RWPE2 (cell line): ENCODE data around the gene FRMD7.

Experiments used
- ATAC-seq: fragments of 200-7000 bp; cut with Tn5 transposase; 3 replicates; pipeline ENCODE4 v1.9.1; 2021; ENCODE audit warnings: low read depth
- DNase-seq: peaks from one replicate; pipeline ENCODE4 v3.0.0-alpha.2; 2020; ENCODE audit warnings: low spot score
- H3K27ac ChIP-seq: fragments of 450-650 bp; 2 replicates; pipeline ENCODE4 v1.5.1; 2017; ENCODE audit warnings: mild to moderate bottlenecking; ENCODE audit not compliant: poor library complexity, severe bottlenecking
- H3K27me3 ChIP-seq: fragments of 250-450 bp; sonication (Bioruptor Pico); 2 replicates; pipeline ENCODE4 v1.5.1; 2021; ENCODE audit warnings: mild to moderate bottlenecking, moderate library complexity; ENCODE audit not compliant: insufficient read depth, poor library complexity, severe bottlenecking
- H3K36me3 ChIP-seq: fragments of 250-450 bp; sonication (Bioruptor Pico); 2 replicates; pipeline ENCODE4 v1.5.1; 2020; ENCODE audit warnings: low read depth, mild to moderate bottlenecking, moderate library complexity
- H3K4me1 ChIP-seq: fragments of 250-450 bp; sonication (Bioruptor Pico); 2 replicates; pipeline ENCODE4 v1.5.1; 2021; ENCODE audit warnings: mild to moderate bottlenecking, moderate library complexity; ENCODE audit not compliant: insufficient read depth, poor library complexity, severe bottlenecking
- H3K4me3 ChIP-seq: fragments of 250-450 bp; sonication (Bioruptor Pico); 2 replicates; pipeline ENCODE4 v1.5.1; 2021; ENCODE audit warnings: mild to moderate bottlenecking, moderate library complexity; ENCODE audit not compliant: severe bottlenecking
- H3K9me3 ChIP-seq: fragments of 250-450 bp; sonication (Bioruptor Pico); 2 replicates; pipeline ENCODE4 v1.5.1; 2021; ENCODE audit warnings: mild to moderate bottlenecking, moderate library complexity; ENCODE audit not compliant: severe bottlenecking
- TF ChIP-seq, protein P1 (sequence below): fragments of 450-650 bp; IDR thresholded peaks from one replicate; pipeline ENCODE4 v1.5.1; 2017; ENCODE audit warnings: mild to moderate bottlenecking, moderate library complexity; ENCODE audit not compliant: poor library complexity, severe bottlenecking

The FRMD7 gene

DNA sequence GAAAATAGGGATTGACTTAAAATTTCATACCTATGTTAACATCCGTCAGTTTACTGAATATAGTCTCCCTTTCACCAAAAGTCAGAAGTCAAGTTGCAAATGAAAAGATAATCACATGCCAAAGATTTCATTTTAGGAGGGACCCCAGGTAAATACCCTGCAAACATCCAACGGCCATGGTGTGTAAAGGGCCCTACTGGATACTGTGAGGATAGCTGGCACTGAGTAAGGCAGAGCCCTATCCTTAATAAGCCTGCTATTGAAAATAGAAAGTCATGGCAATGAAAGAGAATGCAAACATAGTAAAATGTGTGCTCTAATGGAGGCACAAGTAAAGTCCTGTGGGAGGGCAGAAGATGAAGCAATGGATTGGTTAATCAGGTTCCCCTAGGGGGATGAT, 83.8 kb downstream of the FRMD7 start:
- no peak overlapping the region for H3K27ac ChIP-seq
- TF ChIP-seq, protein P1, sequence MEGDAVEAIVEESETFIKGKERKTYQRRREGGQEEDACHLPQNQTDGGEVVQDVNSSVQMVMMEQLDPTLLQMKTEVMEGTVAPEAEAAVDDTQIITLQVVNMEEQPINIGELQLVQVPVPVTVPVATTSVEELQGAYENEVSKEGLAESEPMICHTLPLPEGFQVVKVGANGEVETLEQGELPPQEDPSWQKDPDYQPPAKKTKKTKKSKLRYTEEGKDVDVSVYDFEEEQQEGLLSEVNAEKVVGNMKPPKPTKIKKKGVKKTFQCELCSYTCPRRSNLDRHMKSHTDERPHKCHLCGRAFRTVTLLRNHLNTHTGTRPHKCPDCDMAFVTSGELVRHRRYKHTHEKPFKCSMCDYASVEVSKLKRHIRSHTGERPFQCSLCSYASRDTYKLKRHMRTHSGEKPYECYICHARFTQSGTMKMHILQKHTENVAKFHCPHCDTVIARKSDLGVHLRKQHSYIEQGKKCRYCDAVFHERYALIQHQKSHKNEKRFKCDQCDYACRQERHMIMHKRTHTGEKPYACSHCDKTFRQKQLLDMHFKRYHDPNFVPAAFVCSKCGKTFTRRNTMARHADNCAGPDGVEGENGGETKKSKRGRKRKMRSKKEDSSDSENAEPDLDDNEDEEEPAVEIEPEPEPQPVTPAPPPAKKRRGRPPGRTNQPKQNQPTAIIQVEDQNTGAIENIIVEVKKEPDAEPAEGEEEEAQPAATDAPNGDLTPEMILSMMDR: no peak
- DNase-seq (no peak), ATAC-seq (no peak)
- H3K4me3 ChIP-seq: no peak overlapping the region
- H3K36me3 ChIP-seq: no peaks in the 10 kb centered on the region
- peaks cover 10% of the 10 kb centered on the region for H3K4me1 ChIP-seq
- H3K27me3 ChIP-seq: no peaks in the 10 kb centered on the region
- no peaks in the 10 kb centered on the region for H3K9me3 ChIP-seq

DNA sequence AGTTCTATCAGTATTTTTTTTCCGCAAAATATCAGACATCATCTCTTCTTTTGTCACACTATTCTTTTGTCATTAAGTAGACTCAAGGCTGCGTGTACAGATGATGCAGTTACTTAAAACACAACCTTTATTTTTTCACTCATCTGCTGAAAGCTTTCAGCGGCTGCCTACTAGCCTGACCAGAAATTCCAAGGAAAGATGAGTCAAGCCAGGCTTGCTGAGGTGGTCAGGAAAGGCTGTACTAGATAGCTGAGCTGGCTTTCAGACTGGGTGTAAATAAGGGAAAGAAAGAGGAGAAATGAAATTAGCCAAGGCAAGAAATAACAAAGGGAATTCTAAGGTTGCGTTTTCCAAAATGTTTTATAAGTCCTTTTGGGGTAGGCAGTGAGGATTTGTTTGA, 86.8 kb downstream of the FRMD7 start:
- H3K27me3 ChIP-seq: no peaks in the 10 kb centered on the region
- peaks cover 10% of the 10 kb centered on the region for H3K4me1 ChIP-seq
- H3K27ac ChIP-seq: no peak overlapping the region
- H3K9me3 ChIP-seq: no peaks in the 10 kb centered on the region
- DNase-seq (no peak), ATAC-seq (peak; percentile 91)
- no peaks in the 10 kb centered on the region for H3K36me3 ChIP-seq
- H3K4me3 ChIP-seq: no peak overlapping the region
- TF ChIP-seq, protein P1: no peak

DNA sequence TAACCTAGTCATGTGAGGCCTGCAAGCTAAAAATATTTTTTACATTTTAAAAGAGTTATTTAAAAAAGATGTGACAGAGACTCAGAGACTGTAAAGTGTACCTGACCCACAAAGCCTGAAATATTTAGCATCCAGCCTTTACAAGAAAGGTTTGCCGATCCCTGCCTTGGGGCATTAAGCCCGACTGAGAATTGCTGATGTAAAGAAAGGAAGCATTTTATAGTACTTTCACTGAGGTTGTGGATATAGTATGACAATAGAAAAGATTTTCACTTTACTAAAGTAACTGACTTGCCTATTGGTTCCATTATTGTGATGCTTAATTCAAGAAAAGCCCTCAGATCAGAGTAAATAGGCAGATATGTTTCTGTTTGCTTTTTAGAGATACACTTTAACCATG, 87.8 kb downstream of the FRMD7 start:
- peaks cover 10% of the 10 kb centered on the region for H3K4me1 ChIP-seq
- H3K27me3 ChIP-seq: no peaks in the 10 kb centered on the region
- no peak overlapping the region for H3K4me3 ChIP-seq
- TF ChIP-seq, protein P1: no peak
- no peak for ATAC-seq
- no peak for DNase-seq
- H3K36me3 ChIP-seq: no peaks in the 10 kb centered on the region
- no peaks in the 10 kb centered on the region for H3K9me3 ChIP-seq
- H3K27ac ChIP-seq: no peak overlapping the region

DNA sequence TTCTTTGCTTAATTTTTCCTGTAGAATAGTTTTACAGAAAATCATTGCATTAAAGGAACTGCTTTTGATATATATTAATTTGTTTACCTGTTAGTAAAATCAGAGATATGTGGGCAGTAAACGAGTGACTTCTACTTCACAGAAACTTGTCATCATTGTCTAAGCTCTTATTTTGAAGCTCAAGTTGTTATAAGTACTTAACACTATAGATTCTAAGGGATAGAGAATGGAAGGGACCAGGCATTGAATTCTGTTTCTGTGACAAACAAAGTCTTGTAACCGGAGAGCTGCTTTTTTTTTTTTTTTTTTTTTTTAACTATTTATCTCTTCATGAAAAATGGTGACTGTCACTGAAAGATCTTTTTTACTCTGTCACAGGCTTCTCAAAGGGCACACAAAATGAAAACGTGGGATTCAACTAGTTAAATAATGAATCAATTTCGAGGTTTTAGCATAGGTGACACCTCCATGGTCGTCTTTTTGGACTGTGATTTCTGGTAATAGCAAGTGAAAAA, 90.3 kb downstream of the FRMD7 start:
- no peaks in the 10 kb centered on the region for H3K36me3 ChIP-seq
- ATAC-seq (no peak), DNase-seq (no peak)
- H3K4me3 ChIP-seq: no peak overlapping the region
- no peak overlapping the region for H3K27ac ChIP-seq
- TF ChIP-seq, protein P1: no peak
- no peaks in the 10 kb centered on the region for H3K9me3 ChIP-seq
- peaks cover 10% of the 10 kb centered on the region for H3K4me1 ChIP-seq
- H3K27me3 ChIP-seq: no peaks in the 10 kb centered on the region

DNA sequence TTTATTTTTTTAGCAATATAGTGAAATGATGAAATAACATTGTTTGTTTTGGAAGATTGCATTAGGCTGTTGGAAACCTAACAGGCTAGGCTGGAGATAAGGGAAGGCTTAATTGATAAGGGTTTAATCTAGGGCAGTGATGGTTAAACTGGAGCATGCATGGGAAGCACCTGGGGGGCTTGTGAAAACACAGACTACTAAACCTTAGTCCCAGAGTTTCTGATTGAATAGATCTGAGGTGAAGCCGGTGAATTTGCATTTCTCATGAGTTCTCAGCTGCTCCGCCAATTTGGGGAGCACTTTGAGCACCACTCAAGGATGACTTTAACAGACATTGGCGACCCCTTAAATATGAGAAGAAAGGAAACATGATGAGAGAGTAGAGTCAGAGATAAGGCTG, 93.2 kb downstream of the FRMD7 start:
- Histone ChIP-seq H3K9me3 (no peaks in the 10 kb centered on the region), H3K4me3 (no peak overlapping the region), H3K36me3 (no peaks in the 10 kb centered on the region), H3K4me1 (no peaks in the 10 kb centered on the region), H3K27me3 (no peaks in the 10 kb centered on the region), H3K27ac (no peak overlapping the region)
- DNase-seq (no peak), ATAC-seq (no peak)
- TF ChIP-seq, protein P1: no peak
